ENCODE results near the gene ATF7IP2.

DNA sequence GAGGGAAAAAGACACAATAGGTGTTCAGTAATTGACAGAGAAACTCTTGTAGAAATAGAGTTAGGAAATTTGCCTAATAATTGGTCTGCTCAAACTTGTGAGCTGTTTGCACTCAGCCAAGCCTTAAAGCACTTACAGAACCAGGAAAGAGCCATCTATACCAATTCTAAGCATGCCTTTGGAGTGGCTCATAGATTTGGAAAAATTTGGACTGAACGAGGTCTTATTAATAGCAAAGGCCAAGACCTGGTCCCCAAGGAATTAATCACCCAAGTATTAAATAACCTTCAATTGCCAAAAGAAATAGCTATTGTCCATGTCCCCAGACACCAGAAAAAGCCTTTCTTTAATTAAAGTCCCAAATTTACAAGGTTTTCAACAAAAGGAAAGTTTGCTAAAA is 104.3 kb downstream of the ATF7IP2 start:
- TF ChIP-seq, protein P1, sequence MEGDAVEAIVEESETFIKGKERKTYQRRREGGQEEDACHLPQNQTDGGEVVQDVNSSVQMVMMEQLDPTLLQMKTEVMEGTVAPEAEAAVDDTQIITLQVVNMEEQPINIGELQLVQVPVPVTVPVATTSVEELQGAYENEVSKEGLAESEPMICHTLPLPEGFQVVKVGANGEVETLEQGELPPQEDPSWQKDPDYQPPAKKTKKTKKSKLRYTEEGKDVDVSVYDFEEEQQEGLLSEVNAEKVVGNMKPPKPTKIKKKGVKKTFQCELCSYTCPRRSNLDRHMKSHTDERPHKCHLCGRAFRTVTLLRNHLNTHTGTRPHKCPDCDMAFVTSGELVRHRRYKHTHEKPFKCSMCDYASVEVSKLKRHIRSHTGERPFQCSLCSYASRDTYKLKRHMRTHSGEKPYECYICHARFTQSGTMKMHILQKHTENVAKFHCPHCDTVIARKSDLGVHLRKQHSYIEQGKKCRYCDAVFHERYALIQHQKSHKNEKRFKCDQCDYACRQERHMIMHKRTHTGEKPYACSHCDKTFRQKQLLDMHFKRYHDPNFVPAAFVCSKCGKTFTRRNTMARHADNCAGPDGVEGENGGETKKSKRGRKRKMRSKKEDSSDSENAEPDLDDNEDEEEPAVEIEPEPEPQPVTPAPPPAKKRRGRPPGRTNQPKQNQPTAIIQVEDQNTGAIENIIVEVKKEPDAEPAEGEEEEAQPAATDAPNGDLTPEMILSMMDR (conservative IDR thresholded peaks at IDR 0.05; ENCODE audit: low read length), result no peak
- no peak for TF ChIP-seq EZH2phosphoT487 (IDR thresholded peaks at IDR 0.05; ENCODE audit: borderline replicate concordance, low read depth, low read length)
